Osteocyte (in vitro differentiated cells): ENCODE measurements around the gene BPIFA3. TPM values are rescaled to one million over a fixed set of nuclear protein-coding genes. Genes with fewer than 3 reads are reported as not detected.

Experiments used
- DNase-seq: peaks from one replicate; pipeline ENCODE4 v3.0.0; 2021; ENCODE audit warnings: mixed read lengths; ENCODE audit not compliant: unreplicated experiment; ENCODE audit errors: extremely low spot score
- H3K27ac Mint-ChIP-seq: one replicate; pipeline ENCODE4 v1.8.0; 2021; ENCODE audit warnings: mild to moderate bottlenecking, mixed read lengths; ENCODE audit not compliant: unreplicated experiment
- H3K27me3 Mint-ChIP-seq: one replicate; pipeline ENCODE4 v1.8.0; 2021; ENCODE audit warnings: mixed read lengths; ENCODE audit not compliant: unreplicated experiment
- H3K36me3 Mint-ChIP-seq: one replicate; pipeline ENCODE4 v1.8.0; 2021; ENCODE audit warnings: mixed read lengths; ENCODE audit not compliant: unreplicated experiment
- H3K4me1 Mint-ChIP-seq: one replicate; pipeline ENCODE4 v1.8.0; 2021; ENCODE audit warnings: mixed read lengths; ENCODE audit not compliant: unreplicated experiment
- H3K4me3 Mint-ChIP-seq: one replicate; pipeline ENCODE4 v1.8.0; 2021; ENCODE audit warnings: mild to moderate bottlenecking, moderate library complexity, mixed read lengths; ENCODE audit not compliant: unreplicated experiment
- H3K9me3 Mint-ChIP-seq: one replicate; pipeline ENCODE4 v1.8.0; 2021; ENCODE audit warnings: mixed read lengths; ENCODE audit not compliant: unreplicated experiment
- CTCF ChIP-seq: fragments of 200-600 bp; sonication (generic); IDR thresholded peaks from 2 replicates; pipeline ENCODE4 v1.5.0; 2021; ENCODE audit warnings: antibody characterized with exemption, mild to moderate bottlenecking, moderate library complexity
- total RNA-seq: library from RNA; stranded (reverse); gene quantifications from 2 replicates; pipeline ENCODE4 v1.2.1, GENCODE V29; 2021

The BPIFA3 gene
- total RNA-seq, 1 donor from 2014 or later = not detected

DNA sequence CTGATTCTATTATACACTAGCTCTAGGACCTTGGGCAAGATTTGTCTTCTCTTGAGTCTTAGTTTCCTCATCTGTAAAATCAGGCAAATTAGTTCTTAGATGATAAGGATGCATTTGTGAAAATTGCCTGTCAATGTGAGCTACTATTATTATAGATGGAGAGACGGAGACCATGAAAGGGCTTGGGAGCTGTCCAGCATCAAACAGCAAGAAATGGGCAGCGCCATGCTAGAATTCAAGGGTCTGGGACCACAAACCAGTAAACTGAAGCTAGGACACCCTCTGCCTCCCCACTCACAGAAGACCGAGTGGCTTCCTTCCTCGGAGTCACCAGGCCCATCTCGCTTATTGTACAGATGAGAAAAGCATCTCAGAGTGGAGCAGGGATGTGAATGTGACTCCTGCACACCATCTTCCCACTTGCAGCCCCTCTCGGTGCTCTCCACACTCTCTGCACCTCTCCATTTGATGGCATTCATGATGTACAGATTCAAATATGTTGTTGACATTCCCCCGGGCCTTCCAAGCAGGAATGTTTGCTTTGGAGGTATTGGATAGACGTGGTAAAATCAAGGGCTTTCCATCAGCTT, 24.1 kb upstream of the BPIFA3 start:
- H3K27ac Mint-ChIP-seq = no peak overlapping the region
- no peaks in the 10 kb centered on the region for H3K9me3 Mint-ChIP-seq
- H3K36me3 Mint-ChIP-seq = no peaks in the 10 kb centered on the region
- no peaks in the 10 kb centered on the region for H3K27me3 Mint-ChIP-seq
- no peak overlapping the region for H3K4me3 Mint-ChIP-seq
- H3K4me1 Mint-ChIP-seq = no peaks in the 10 kb centered on the region
- no peak for TF ChIP-seq CTCF
- no peak for DNase-seq

GRCh38 chr20:33199026-33199425, 18.1 kb upstream of the BPIFA3 start:
- Mint-ChIP-seq H3K27me3 (peaks cover 4% of the 10 kb centered on the region), H3K36me3 (no peaks in the 10 kb centered on the region)
- TF ChIP-seq CTCF = no peak

GRCh38 chr20:33202451-33202850, 14.7 kb upstream of the BPIFA3 start:
- Mint-ChIP-seq H3K4me3 (no peak overlapping the region), H3K36me3 (no peaks in the 10 kb centered on the region), H3K27ac (no peak overlapping the region), H3K4me1 (no peaks in the 10 kb centered on the region), H3K9me3 (no peaks in the 10 kb centered on the region), H3K27me3 (peaks cover 7% of the 10 kb centered on the region)
- TF ChIP-seq CTCF = no peak
- DNase-seq = no peak

More at GRCh38 chr20:33199026-33199425, 18.1 kb upstream of the BPIFA3 start:
- H3K4me3 Mint-ChIP-seq = no peak overlapping the region
- DNase-seq = no peak
- H3K9me3 Mint-ChIP-seq = no peaks in the 10 kb centered on the region
- H3K4me1 Mint-ChIP-seq = no peaks in the 10 kb centered on the region
- H3K27ac Mint-ChIP-seq = no peak overlapping the region

- Mint-ChIP-seq H3K27me3 (peaks cover 7% of the 10 kb centered on the region), H3K9me3 (no peaks in the 10 kb centered on the region), H3K4me3 (no peak overlapping the region), H3K27ac (no peak overlapping the region), H3K36me3 (no peaks in the 10 kb centered on the region), H3K4me1 (no peaks in the 10 kb centered on the region)
- TF ChIP-seq CTCF = no peak
- no peak for DNase-seq
Measured at GRCh38 chr20:33203444-33203843, 13.7 kb upstream of the BPIFA3 start.

- TF ChIP-seq CTCF = no peak
- peak; percentile 89 for DNase-seq
- Mint-ChIP-seq H3K27me3 (peaks cover 3% of the 10 kb centered on the region), H3K27ac (no peak overlapping the region), H3K36me3 (no peaks in the 10 kb centered on the region), H3K9me3 (no peaks in the 10 kb centered on the region), H3K4me1 (no peaks in the 10 kb centered on the region), H3K4me3 (no peak overlapping the region)
Measured at GRCh38 chr20:33209789-33210188, 7.4 kb upstream of the BPIFA3 start.
